H1 (cell line): ENCODE data around the gene OSBPL5. TPM values are rescaled to one million over a fixed set of nuclear protein-coding genes. Genes with fewer than 3 reads are reported as not detected.

Experiments used
- CTCF ChIA-PET: fragments of 300-600 bp; sonication (Branson Sonifier 250); formaldehyde crosslinking; loops from one replicate; lab custom pipeline; 2021; ENCODE audit not compliant: partially characterized antibody; lab: Charles Lee
- POLR2A ChIA-PET: fragments of 300-600 bp; sonication (Branson Sonifier 250); formaldehyde crosslinking; loops from one replicate; lab custom pipeline; 2021; ENCODE audit warnings: inconsistent platforms; ENCODE audit not compliant: partially characterized antibody; lab: Charles Lee
- DNase-seq, 2 experiments: peaks; one replicate each; pipeline versions ENCODE4 v3.0.0 to v3.0.0-alpha.2; 2010 to 2022; ENCODE audit warnings: low spot score in 2 of 2, low read depth in 1 of 2, mixed read lengths in 1 of 2
- FAIRE-seq: peaks from 2 replicates; lab custom pipeline; 2011; peaks lifted over from hg19 to GRCh38; lab: Jason Lieb, UNC
- H2AFZ ChIP-seq: 2 replicates; pipeline ENCODE4 v1.8.1; 2012; ENCODE audit warnings: low read length, inconsistent platforms
- H2AK5ac ChIP-seq: 2 replicates; pipeline ENCODE4 v1.6.1; 2013; ENCODE audit warnings: low read depth, low read length
- H2BK120ac ChIP-seq: replicated peaks from 2 replicates; pipeline ENCODE3; 2013; ENCODE audit warnings: low read depth, low read length, inconsistent platforms
- H2BK12ac ChIP-seq: 2 replicates; pipeline ENCODE4 v1.6.1; 2013; ENCODE audit warnings: low read depth, low read length
- H2BK15ac ChIP-seq: 2 replicates; pipeline ENCODE4 v1.6.1; 2013; ENCODE audit warnings: low read length
- H2BK20ac ChIP-seq: 2 replicates; pipeline ENCODE4 v1.6.1; 2013; ENCODE audit warnings: low read length
- H2BK5ac ChIP-seq: 2 replicates; pipeline ENCODE4 v1.6.1; 2013; ENCODE audit warnings: low read depth, low read length
- H3K14ac ChIP-seq: 2 replicates; pipeline ENCODE4 v1.6.1; 2013; ENCODE audit warnings: inconsistent platforms; ENCODE audit not compliant: insufficient read length
- H3K18ac ChIP-seq: 2 replicates; pipeline ENCODE4 v1.6.1; 2013; ENCODE audit warnings: low read length; ENCODE audit errors: extremely low read depth
- H3K23ac ChIP-seq: 2 replicates; pipeline ENCODE4 v1.6.1; 2013; ENCODE audit warnings: inconsistent platforms; ENCODE audit not compliant: insufficient read length
- H3K23me2 ChIP-seq: 2 replicates; pipeline ENCODE4 v1.6.1; 2013; ENCODE audit warnings: low read depth, low read length
- H3K27ac ChIP-seq: 2 replicates; pipeline ENCODE4 v1.6.1; 2011; ENCODE audit warnings: low read depth, low read length, inconsistent platforms
- H3K27me3 ChIP-seq, 4 experiments: replicated peaks in 1 of 4; 1 replicate in 1 of 4; 2 replicates in 3 of 4; pipeline versions ENCODE4 v1.6.1 to v1.8.1; 2011 to 2013; ENCODE audit warnings: low read length in 3 of 4, mild to moderate bottlenecking in 3 of 4, inconsistent platforms in 2 of 4, mixed read lengths in 2 of 4, moderate library complexity in 1 of 4; ENCODE audit not compliant: control insufficient read depth in 3 of 4, insufficient read depth in 3 of 4; ENCODE audit errors: extremely low read depth in 1 of 4
- H3K36me3 ChIP-seq, 4 experiments: 2 replicates each; pipeline versions ENCODE4 v1.6.1 to v1.8.1; 2011 to 2013; ENCODE audit warnings: mild to moderate bottlenecking in 4 of 4, low read length in 3 of 4, moderate library complexity in 2 of 4, control low read depth in 1 of 4, inconsistent platforms in 1 of 4; ENCODE audit not compliant: insufficient read depth in 4 of 4, control insufficient read depth in 2 of 4
- H3K4ac ChIP-seq: replicated peaks from 2 replicates; pipeline ENCODE3; 2013; ENCODE audit warnings: low read length, low read depth, mixed read lengths, inconsistent platforms; ENCODE audit not compliant: insufficient read length
- H3K4me1 ChIP-seq, 4 experiments: replicated peaks in 1 of 4; 1 replicate in 1 of 4; 2 replicates in 3 of 4; pipeline versions ENCODE4 v1.6.1 to v1.8.1; 2011 to 2013; ENCODE audit warnings: low read length in 3 of 4, inconsistent platforms in 2 of 4, mixed read lengths in 1 of 4; ENCODE audit not compliant: insufficient read depth in 4 of 4, control insufficient read depth in 3 of 4
- H3K4me2 ChIP-seq, 2 experiments: 2 replicates each; pipeline versions ENCODE4 v1.6.1 to v1.8.1; 2011 to 2013; ENCODE audit warnings: low read depth in 2 of 2, low read length in 2 of 2, control low read depth in 1 of 2, inconsistent platforms in 1 of 2, mild to moderate bottlenecking in 1 of 2; ENCODE audit not compliant: insufficient read depth in 1 of 2
- H3K4me3 ChIP-seq, 4 experiments: fragments of 200-600, 300-600 bp in 1 of 4; sonication (generic), shearing (Covaris generic), sonication (Bioruptor Twin) in 1 of 4; 2 replicates each; pipeline versions ENCODE4 v1.5.1 to v1.8.1; 2011 to 2016; ENCODE audit warnings: low read length in 4 of 4, low read depth in 3 of 4, control low read depth in 2 of 4, inconsistent platforms in 2 of 4, mild to moderate bottlenecking in 2 of 4, mixed read lengths in 1 of 4, moderate library complexity in 1 of 4; ENCODE audit not compliant: insufficient read depth in 2 of 4; ENCODE audit errors: extremely low read depth in 1 of 4
- H3K56ac ChIP-seq: replicated peaks from 2 replicates; pipeline ENCODE3; 2013; ENCODE audit warnings: low read depth, mild to moderate bottlenecking, mixed read lengths, low read length, inconsistent platforms; ENCODE audit not compliant: insufficient read length
- H3K79me1 ChIP-seq: 2 replicates; pipeline ENCODE4 v1.6.1; 2013; ENCODE audit warnings: low read depth, low read length, control low read depth
- H3K79me2 ChIP-seq, 2 experiments: 2 replicates each; pipeline versions ENCODE4 v1.6.1 to v1.8.1; 2012 to 2013; ENCODE audit warnings: low read length in 2 of 2, mild to moderate bottlenecking in 2 of 2, inconsistent platforms in 1 of 2; ENCODE audit not compliant: insufficient read depth in 2 of 2, control insufficient read depth in 1 of 2
- H3K9ac ChIP-seq, 4 experiments: replicated peaks in 1 of 4; 1 replicate in 1 of 4; 2 replicates in 3 of 4; pipeline versions ENCODE4 v1.6.1 to v1.8.1; 2011 to 2013; ENCODE audit warnings: low read depth in 3 of 4, low read length in 3 of 4, control low read depth in 2 of 4, mild to moderate bottlenecking in 2 of 4, moderate library complexity in 2 of 4, inconsistent platforms in 1 of 4; ENCODE audit errors: extremely low read depth in 1 of 4
- H3K9me3 ChIP-seq, 2 experiments: 2 replicates each; pipeline versions ENCODE4 v1.6.1 to v1.8.1; 2012 to 2013; ENCODE audit warnings: mild to moderate bottlenecking in 2 of 2, moderate library complexity in 2 of 2, control low read depth in 1 of 2, inconsistent platforms in 1 of 2, low read depth in 1 of 2, low read length in 1 of 2, mixed read lengths in 1 of 2; ENCODE audit not compliant: insufficient read depth in 2 of 2
- H4K20me1 ChIP-seq, 2 experiments: replicated peaks in 1 of 2; 2 replicates each; pipeline versions ENCODE3 to v1.8.1; 2011 to 2013; ENCODE audit warnings: inconsistent platforms in 2 of 2, low read length in 2 of 2, mild to moderate bottlenecking in 1 of 2; ENCODE audit not compliant: insufficient read depth in 2 of 2, control insufficient read depth in 1 of 2
- H4K5ac ChIP-seq: 2 replicates; pipeline ENCODE4 v1.6.1; 2013; ENCODE audit warnings: low read length, low read depth, mixed read lengths, inconsistent platforms; ENCODE audit not compliant: insufficient read length
- H4K8ac ChIP-seq: 2 replicates; pipeline ENCODE4 v1.8.0; 2013; ENCODE audit warnings: mild to moderate bottlenecking, moderate library complexity, low read length, inconsistent platforms; ENCODE audit not compliant: insufficient read depth; ENCODE audit errors: extremely low read depth
- H4K91ac ChIP-seq: replicated peaks from 2 replicates; pipeline ENCODE3; 2013; ENCODE audit warnings: low read length, mixed read lengths, inconsistent platforms; ENCODE audit not compliant: insufficient read length
- CTCF ChIP-seq, 3 experiments: IDR thresholded peaks; 1 replicate in 2 of 3; 2 replicates in 1 of 3; pipeline versions ENCODE4 v1.5.1 to v1.6.1; 2011; ENCODE audit warnings: low read length in 3 of 3, mild to moderate bottlenecking in 3 of 3, inconsistent platforms in 2 of 3, low read depth in 1 of 3, moderate library complexity in 1 of 3; ENCODE audit not compliant: insufficient read depth in 1 of 3; ENCODE audit errors: control extremely low read depth in 1 of 3
- KDM1A ChIP-seq: fragments of 200-600, 300-600 bp; sonication (generic); IDR thresholded peaks from 2 replicates; pipeline ENCODE4 v1.7.1; 2016; ENCODE audit warnings: mild to moderate bottlenecking, low read length, borderline replicate concordance
- MAX ChIP-seq: IDR thresholded peaks from 2 replicates; pipeline ENCODE4 v1.6.1; 2012; ENCODE audit warnings: inconsistent platforms
- WGBS, 2 experiments: shearing (Covaris generic) in 1 of 2; methylation state at CpG; one replicate each; pipeline versions ENCODE4 v1.1.6 to v1.1.7; 2013 to 2015; ENCODE audit warnings: low lambda C conversion rate in 2 of 2, mixed read lengths in 2 of 2, inconsistent platforms in 1 of 2, low coverage in 1 of 2, missing lambda C conversion rate in 1 of 2; ENCODE audit not compliant: insufficient replicate concordance in 2 of 2, insufficient coverage in 1 of 2, insufficient read length in 1 of 2; ENCODE audit errors: extremely low coverage in 1 of 2, missing lambda C conversion rate in 1 of 2; 5-methylcytosine and 5-hydroxymethylcytosine counted together
- polyA plus RNA-seq, 7 experiments: library from polyadenylated mRNA; depleted of rRNA in 3 of 7; stranded (reverse) in 5 of 7; unstranded in 2 of 7; fragments of >200 nt in 5 of 7; fragments of 200-250 nt in 2 of 7; gene quantifications; 1 replicate in 5 of 7; 2 replicates in 1 of 7; 4 replicates in 1 of 7; pipeline versions ENCODE4 v1.2.1 to v1.2.3, GENCODE V29; 2011 to 2013; ENCODE audit warnings: missing spikeins in 2 of 7, mixed read lengths in 2 of 7
- total RNA-seq: library from RNA; stranded (reverse); fragmentation: NEBNext Ultra II Directional; extraction: Animal tissue kit (Norgen Biotek cat#: 25700); gene quantifications from 2 replicates; pipeline ENCODE4 v1.2.1, GENCODE V29; 2021

The OSBPL5 gene
- total and polyA plus RNA-seq, 2 of the 8 experiments (the other 6 are each of a cell fraction or from before 2014, with no cell fraction given) = 3.4 to 9.9 TPM

GRCh38 chr11:3186166-3186953, 21.2 kb upstream of the OSBPL5 start:
- no peaks in the 10 kb centered on the region for H3K27me3 ChIP-seq
- H3K18ac ChIP-seq = no peak overlapping the region
- H3K79me2 ChIP-seq = no peaks in the 10 kb centered on the region
- no peak for DNase-seq
- WGBS, 2 experiments = 86% methylated on average over 11 of the region's 11 CpGs; no CpG with 5 or more reads in 1 of the 2 experiments
- no peak overlapping the region for H3K4me2 ChIP-seq
- TF ChIP-seq KDM1A (peak; percentile 33; the same call in 1 of the 2 replicates), CTCF (IDR thresholded peaks at IDR 0.05; ENCODE audit: control extremely low read depth in 1 of 3, insufficient read depth in 1 of 3, low read depth in 1 of 3, low read length in 3 of 3) (peak in 2 of 3 experiments; percentile 1 to 13; a peak in 1 of 4 replicates), MAX (no peak)
- ChIA-PET POLR2A (no interaction called here), CTCF (interaction anchor here (0.7 to 1.4 kb wide), 2 partner anchors 19 to 29 kb away, joined by 3 to 4 read pairs; no protein-coding TSS in a partner anchor)
- H2AK5ac ChIP-seq = no peak overlapping the region
- no peak for FAIRE-seq
- H3K4me1 ChIP-seq = peaks cover 5 to 16% (median 10%) of the 10 kb centered on the region in 4 experiments
- no peak overlapping the region for H3K14ac ChIP-seq
- H2AFZ ChIP-seq = no peak overlapping the region
- H3K56ac ChIP-seq = no peak overlapping the region
- no peak overlapping the region for H2BK12ac ChIP-seq
- no peaks in the 10 kb centered on the region for H3K36me3 ChIP-seq
- H3K79me1 ChIP-seq = no peaks in the 10 kb centered on the region
- no peak overlapping the region for H2BK120ac ChIP-seq
- H2BK20ac ChIP-seq = no peak overlapping the region
- H4K20me1 ChIP-seq = no peaks in the 10 kb centered on the region
- H4K91ac ChIP-seq = no peak overlapping the region
- 0 out of 4 replicates have a peak, but pooled peaks cover 0 to 2% of the 10 kb centered on the region in 2 experiments for H3K9me3 ChIP-seq
- H3K23ac ChIP-seq = no peak overlapping the region
- no peak overlapping the region for H2BK15ac ChIP-seq
- no peak overlapping the region for H3K4ac ChIP-seq
- no peak overlapping the region for H2BK5ac ChIP-seq
- H3K4me3 ChIP-seq = no peak overlapping the region
- H4K5ac ChIP-seq = no peak overlapping the region
- no peak overlapping the region for H3K9ac ChIP-seq
- no peak overlapping the region for H3K27ac ChIP-seq
- H3K23me2 ChIP-seq = peaks cover 3% of the 10 kb centered on the region
- H4K8ac ChIP-seq = no peak overlapping the region
